ENCODE measurements around the gene PISD.
A peak's percentile ranks its signal among the peaks of the same experiment; 100 is the strongest.
"Not testable (repeated sequence)": the region's sequence is repeated elsewhere in the genome, so short reads cannot be mapped to it uniquely, and the experiment has no call there.

PISD gene

GRCh38 chr22:31661851-31662667 lies at the start of gene PISD:
Gene PISD, minus strand, starts transcription at chr22:31662215. Its CDS starts 7 bp downstream, at chr22:31662208.
- peak; percentile 82 to 83 for DNase-seq (ENCODE audit: low read depth in 2 of 2)

- DNase-seq (ENCODE audit: low read depth in 2 of 2): peak in 1 of 2 experiments; percentile 1
Measured at GRCh38 chr22:31711226-31711625, 49.2 kb upstream of the PISD start.

GRCh38 chr22:31707519-31707918 lies 45.5 kb upstream of the PISD start:
- DNase-seq (ENCODE audit: low read depth in 2 of 2): no peak

- no peak for DNase-seq (ENCODE audit: low read depth in 2 of 2)
Measured at GRCh38 chr22:31695423-31695822, 33.4 kb upstream of the PISD start.

- DNase-seq (ENCODE audit: low read depth in 2 of 2): not testable (repeated sequence)
Measured at GRCh38 chr22:31694046-31694445, 32.0 kb upstream of the PISD start.

- peak; percentile 65 to 72 for DNase-seq (ENCODE audit: low read depth in 2 of 2)
Measured at GRCh38 chr22:31692186-31692886, 30.3 kb upstream of the PISD start.

- DNase-seq (ENCODE audit: low read depth in 2 of 2): no peak
Measured at GRCh38 chr22:31691408-31691807, 29.4 kb upstream of the PISD start.

GRCh38 chr22:31683181-31684105 lies 21.4 kb upstream of the PISD start:
- no peak for DNase-seq (ENCODE audit: low read depth in 2 of 2)

GRCh38 chr22:31682751-31683150 lies 20.7 kb upstream of the PISD start:
- DNase-seq (ENCODE audit: low read depth in 2 of 2): no peak

GRCh38 chr22:31681349-31682345 lies 19.6 kb upstream of the PISD start:
- no peak for DNase-seq (ENCODE audit: low read depth in 2 of 2)

GRCh38 chr22:31680861-31681341 lies 18.9 kb upstream of the PISD start:
- DNase-seq (ENCODE audit: low read depth in 2 of 2): peak; percentile 50 to 61

GRCh38 chr22:31678748-31679147 lies 16.7 kb upstream of the PISD start:
- no peak for DNase-seq (ENCODE audit: low read depth in 2 of 2)

GRCh38 chr22:31676700-31677099 lies 14.7 kb upstream of the PISD start:
- DNase-seq (ENCODE audit: low read depth in 2 of 2): peak; percentile 73 to 74

GRCh38 chr22:31674219-31674618 lies 12.2 kb upstream of the PISD start:
- not testable (repeated sequence) for DNase-seq (ENCODE audit: low read depth in 2 of 2)

GRCh38 chr22:31668849-31669248 lies 6.8 kb upstream of the PISD start:
- not testable (repeated sequence) for DNase-seq (ENCODE audit: low read depth in 2 of 2)

- no peak for DNase-seq (ENCODE audit: low read depth in 2 of 2)
Measured at GRCh38 chr22:31662668-31663037, 638 bp upstream of the PISD start.

- not testable (repeated sequence) for DNase-seq (ENCODE audit: low read depth in 2 of 2)
Measured at GRCh38 chr22:31660860-31661341, 1.1 kb downstream of the PISD start.

- DNase-seq (ENCODE audit: low read depth in 2 of 2): no peak
Measured at GRCh38 chr22:31659246-31659645, 2.8 kb downstream of the PISD start.

GRCh38 chr22:31654408-31654807 lies 7.6 kb downstream of the PISD start:
- no peak for DNase-seq (ENCODE audit: low read depth in 2 of 2)

GRCh38 chr22:31653944-31654343 lies 8.1 kb downstream of the PISD start:
- DNase-seq (ENCODE audit: low read depth in 2 of 2): no peak
